Measurements from ENCODE around the gene HOMER3.

DNA sequence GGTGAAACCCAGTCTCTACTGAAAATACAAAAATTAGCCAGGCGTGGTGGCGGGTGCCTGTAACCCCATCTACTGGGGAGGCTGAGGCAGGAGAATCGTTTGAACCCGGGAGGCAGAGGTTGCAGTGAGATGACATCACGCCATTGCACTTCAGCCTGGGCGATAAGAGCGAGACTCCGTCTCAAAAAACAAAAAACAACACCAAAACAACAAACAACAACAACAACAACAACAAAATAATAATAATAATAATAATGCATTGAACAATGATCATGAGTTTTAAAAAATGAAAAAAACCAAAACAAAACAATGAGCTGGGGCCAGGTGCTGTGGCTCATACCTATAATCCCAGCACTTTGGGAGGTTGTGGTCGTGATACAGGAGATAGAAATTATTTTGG, 23.1 kb upstream of the HOMER3 start:
- TF ChIP-seq POLR2A (IDR thresholded peaks at IDR 0.05; ENCODE audit: low read length) (no peak), GATA1 (IDR thresholded peaks at IDR 0.05; ENCODE audit: low read depth, low read length) (no peak)

Data from erythroblast (primary cell).